Common myeloid progenitor, CD34-positive (primary cell): Measurements from ENCODE around the gene EFCAB10.

Experiments
- CTCF ChIA-PET: fragments of 350-600 bp; sonication (Branson Sonifier 250); formaldehyde crosslinking; loops from one replicate; lab custom pipeline; 2021; ENCODE audit warnings: antibody characterized with exemption; lab: Charles Lee
- POLR2A ChIA-PET: fragments of 350-600 bp; sonication (Branson Sonifier 250); formaldehyde crosslinking; loops from one replicate; lab custom pipeline; 2021; ENCODE audit warnings: antibody characterized with exemption; lab: Charles Lee
- DNase-seq, 3 donors: peaks; one replicate each; pipeline versions ENCODE4 v3.0.0 to v3.0.0-alpha.2; 2013
- H3K27ac ChIP-seq, 2 experiments: 1 replicate in 1 of 2; 2 replicates in 1 of 2; pipeline ENCODE4 v1.7.0; 2013; ENCODE audit warnings: inconsistent platforms in 2 of 2, low read length in 2 of 2, mild to moderate bottlenecking in 2 of 2, low read depth in 1 of 2, moderate library complexity in 1 of 2; ENCODE audit not compliant: severe bottlenecking in 2 of 2, insufficient read depth in 1 of 2, poor library complexity in 1 of 2
- H3K27me3 ChIP-seq, 5 experiments: replicated peaks in 2 of 5; 1 replicate in 3 of 5; 2 replicates in 2 of 5; pipeline versions ENCODE4 v1.6.1 to v1.7.0; 2013; ENCODE audit warnings: low read length in 4 of 5, mild to moderate bottlenecking in 2 of 5, moderate library complexity in 2 of 5, inconsistent platforms in 1 of 5; ENCODE audit not compliant: insufficient read depth in 5 of 5, control insufficient read depth in 4 of 5
- H3K36me3 ChIP-seq, 4 experiments: 1 replicate in 2 of 4; 2 replicates in 2 of 4; pipeline versions ENCODE4 v1.6.1 to v1.7.0; 2013; ENCODE audit warnings: low read length in 3 of 4, control low read depth in 1 of 4, mild to moderate bottlenecking in 1 of 4; ENCODE audit not compliant: control insufficient read depth in 4 of 4, insufficient read depth in 4 of 4
- H3K4me1 ChIP-seq, 4 experiments: 1 replicate in 3 of 4; 2 replicates in 1 of 4; pipeline versions ENCODE4 v1.6.1 to v1.7.1; 2013; ENCODE audit warnings: low read length in 3 of 4, mild to moderate bottlenecking in 3 of 4, control low read depth in 1 of 4, inconsistent platforms in 1 of 4, moderate library complexity in 1 of 4; ENCODE audit not compliant: control insufficient read depth in 4 of 4, insufficient read depth in 4 of 4; ENCODE audit errors: control extremely low read depth in 1 of 4
- H3K4me3 ChIP-seq, 7 experiments: 1 replicate in 4 of 7; 2 replicates in 3 of 7; pipeline versions ENCODE4 v1.5.1 to v1.7.0; 2013; ENCODE audit warnings: mild to moderate bottlenecking in 7 of 7, low read length in 6 of 7, moderate library complexity in 6 of 7, inconsistent platforms in 2 of 7, low read depth in 2 of 7, control low read depth in 1 of 7; ENCODE audit not compliant: insufficient read depth in 4 of 7, control insufficient read depth in 1 of 7; ENCODE audit errors: extremely low read depth in 1 of 7
- H3K9me3 ChIP-seq, 5 experiments: 1 replicate in 4 of 5; 2 replicates in 1 of 5; pipeline versions ENCODE4 v1.6.1 to v1.7.1; 2013; ENCODE audit warnings: low read length in 4 of 5, mild to moderate bottlenecking in 2 of 5, inconsistent platforms in 1 of 5, low read depth in 1 of 5, moderate library complexity in 1 of 5; ENCODE audit not compliant: control insufficient read depth in 4 of 5, insufficient read depth in 2 of 5; ENCODE audit errors: control extremely low read depth in 1 of 5
- WGBS: methylation state at CpG from one replicate; pipeline ENCODE4 v1.1.5; 2013; ENCODE audit not compliant: insufficient coverage; 5-methylcytosine and 5-hydroxymethylcytosine counted together

EFCAB10 gene

GRCh38 chr7:105596866-105597265 lies 15.6 kb upstream of the EFCAB10 start:
- Histone ChIP-seq H3K27me3 (no peaks in the 10 kb centered on the region), H3K4me3 (no peak overlapping the region), H3K36me3 (no peaks in the 10 kb centered on the region), H3K9me3 (no peaks in the 10 kb centered on the region), H3K4me1 (no peaks in the 10 kb centered on the region), H3K27ac (no peak overlapping the region)
- ChIA-PET CTCF (no interaction called here), POLR2A (interaction anchor here (0.6 kb wide), 1 partner anchor 155 kb away, joined by 3 read pairs; no protein-coding TSS in a partner anchor)
- WGBS, result 91% methylated on average over 4 of the region's 4 CpGs
- no peak for DNase-seq

DNA sequence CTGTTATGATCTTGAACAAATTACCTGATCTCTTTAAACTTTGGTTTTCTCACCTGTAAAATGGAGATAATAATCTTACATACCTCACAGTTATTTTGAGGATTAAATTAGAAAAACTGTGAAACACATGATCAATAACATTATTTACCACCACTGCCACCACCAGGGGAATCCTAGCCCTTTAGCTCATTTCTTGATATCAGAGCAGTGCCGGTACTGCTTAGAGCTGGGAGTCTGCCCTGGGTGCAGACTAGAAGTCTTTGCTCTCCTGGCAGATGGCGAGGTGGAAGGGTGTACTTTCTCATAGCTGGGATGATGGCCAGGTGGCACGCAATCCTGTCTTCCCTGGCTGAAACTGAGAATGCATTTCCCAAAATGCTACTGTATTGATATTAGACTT lies 12.7 kb upstream of the EFCAB10 start:
- CTCF ChIA-PET, result no interaction called here
- 100% methylated on average over 3 of the region's 3 CpGs for WGBS

DNA sequence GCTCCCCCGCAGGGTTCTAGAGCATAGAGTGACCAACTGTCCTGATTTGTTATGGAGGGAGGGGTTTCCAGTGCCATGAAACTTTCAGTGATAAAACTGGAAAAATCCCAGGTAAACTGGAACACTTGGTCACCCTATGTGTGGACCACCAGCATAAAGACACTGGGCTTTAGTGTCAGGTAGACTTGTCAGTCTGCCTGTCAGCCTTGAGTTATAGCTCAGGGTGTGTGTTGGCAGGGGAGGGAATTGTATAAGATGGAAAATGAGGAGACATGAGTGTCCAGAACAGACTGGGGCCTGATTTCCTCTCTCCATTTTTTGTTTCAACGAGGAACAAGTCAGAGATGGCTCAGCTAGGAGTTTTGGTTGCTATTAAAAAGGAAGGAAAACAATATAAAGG lies 10.2 kb upstream of the EFCAB10 start:
- no peak overlapping the region for H3K27ac ChIP-seq
- CTCF ChIA-PET, result interaction anchor here (0.7 to 1.0 kb wide), 2 partner anchors 12 to 179 kb away, joined by 3 read pairs; no protein-coding TSS in a partner anchor
- H3K27me3 ChIP-seq, result no peaks in the 10 kb centered on the region
- WGBS, result no CpG with 5 or more reads among the region's 2 CpGs
- H3K4me3 ChIP-seq, result no peak overlapping the region
- DNase-seq, result no peak
- POLR2A ChIA-PET, result no interaction called here
- H3K36me3 ChIP-seq, result no peaks in the 10 kb centered on the region
- H3K9me3 ChIP-seq, result no peaks in the 10 kb centered on the region
- no peaks in the 10 kb centered on the region for H3K4me1 ChIP-seq

More for the DNA sequence above, 12.7 kb upstream of the EFCAB10 start:
- no peak overlapping the region for H3K4me3 ChIP-seq
- H3K9me3 ChIP-seq, result no peaks in the 10 kb centered on the region
- no peak for DNase-seq
- H3K27me3 ChIP-seq, result no peaks in the 10 kb centered on the region
- POLR2A ChIA-PET, result no interaction called here
- H3K27ac ChIP-seq, result no peak overlapping the region
- H3K4me1 ChIP-seq, result no peaks in the 10 kb centered on the region
- no peaks in the 10 kb centered on the region for H3K36me3 ChIP-seq

- CTCF ChIA-PET, result no interaction called here
- Histone ChIP-seq H3K36me3 (no peaks in the 10 kb centered on the region), H3K4me3 (no peak overlapping the region), H3K27me3 (no peaks in the 10 kb centered on the region), H3K27ac (no peak overlapping the region), H3K9me3 (no peaks in the 10 kb centered on the region), H3K4me1 (no peaks in the 10 kb centered on the region)
- WGBS, result 93% methylated on average over 4 of the region's 5 CpGs
- POLR2A ChIA-PET, result no interaction called here
- no peak for DNase-seq
Measured at GRCh38 chr7:105590793-105591192, 9.5 kb upstream of the EFCAB10 start.

- 18% methylated on average over 4 of the region's 6 CpGs for WGBS
- Histone ChIP-seq H3K9me3 (peaks cover 0 to 4% (median 0%) of the 10 kb centered on the region in 5 experiments), H3K27me3 (no peaks in the 10 kb centered on the region), H3K4me1 (no peaks in the 10 kb centered on the region), H3K36me3 (no peaks in the 10 kb centered on the region), H3K4me3 (no peak overlapping the region), H3K27ac (no peak overlapping the region)
- ChIA-PET CTCF (interaction anchor here (0.9 to 3.0 kb wide), 7 partner anchors 13 to 190 kb away, joined by 3 to 9 read pairs (median 4); partner anchors contain the start of gene RINT1), POLR2A (interaction anchor here (1.0 kb wide), 1 partner anchor 92 kb away, joined by 3 read pairs; no protein-coding TSS in a partner anchor)
- DNase-seq, result peak; percentile 57 to 82 (median 81)
Measured at GRCh38 chr7:105589356-105590077, 8.2 kb upstream of the EFCAB10 start.

DNA sequence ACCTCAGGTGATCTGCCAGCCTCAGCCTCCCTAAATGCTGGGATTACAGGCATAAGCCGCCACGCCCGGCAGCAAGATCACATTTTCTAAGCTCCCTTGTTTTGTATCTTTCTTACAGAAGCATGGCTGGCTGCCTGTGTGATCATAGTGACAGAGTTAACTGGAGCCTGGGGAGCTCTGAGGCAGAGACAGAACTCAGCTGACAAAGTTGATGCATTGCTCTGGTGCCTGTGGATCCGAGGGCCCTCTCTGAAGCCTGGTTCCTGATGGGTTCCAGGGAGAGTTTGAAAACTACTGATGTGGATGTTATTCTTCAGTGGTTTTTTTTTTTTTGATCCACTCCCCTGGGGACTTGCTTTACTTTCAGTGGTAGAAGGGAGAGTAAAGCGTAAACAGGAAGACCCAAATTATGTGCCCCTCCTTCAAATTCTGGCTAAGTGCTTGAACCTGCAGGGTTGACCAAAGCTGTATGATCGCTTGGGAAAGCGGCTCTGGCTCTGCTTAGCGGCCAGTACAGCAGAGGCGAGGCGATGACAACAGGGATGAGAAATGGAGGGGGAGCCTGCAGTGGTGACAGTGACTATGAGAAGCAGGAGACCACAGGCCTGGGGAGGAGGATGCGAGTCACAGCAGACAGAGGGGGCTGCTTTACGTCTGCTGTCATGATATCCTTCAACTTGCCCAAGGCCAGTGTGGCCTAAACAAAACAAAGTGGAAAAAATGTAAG lies 6.8 kb upstream of the EFCAB10 start:
- WGBS, result 98% methylated on average over 12 of the region's 12 CpGs
- Histone ChIP-seq H3K27me3 (no peaks in the 10 kb centered on the region), H3K9me3 (peaks cover 0 to 11% (median 3%) of the 10 kb centered on the region in 5 experiments), H3K27ac (no peak overlapping the region), H3K4me1 (no peaks in the 10 kb centered on the region), H3K36me3 (no peaks in the 10 kb centered on the region), H3K4me3 (no peak overlapping the region)
- CTCF ChIA-PET, result interaction anchor here (3.0 kb wide), 1 partner anchor 189 kb away, joined by 9 read pairs; no protein-coding TSS in a partner anchor
- POLR2A ChIA-PET, result no interaction called here
- peak in 1 of 3 donors; percentile 6 for DNase-seq
